HG03095 (cell line): ENCODE measurements around the gene NIFK.
"Not testable (repeated sequence)": the region's sequence is repeated elsewhere in the genome, so short reads cannot be mapped to it uniquely, and the experiment has no call there.

Experiments
- ATAC-seq: cut with Tn5 transposase; IDR thresholded peaks from one replicate; pipeline ENCODE4 v1.9.1; 2021; ENCODE audit warnings: moderate library complexity; ENCODE audit not compliant: unreplicated experiment

The NIFK gene

GRCh38 chr2:121696410-121696930, 40.2 kb downstream of the NIFK start:
- ATAC-seq, result no peak

DNA sequence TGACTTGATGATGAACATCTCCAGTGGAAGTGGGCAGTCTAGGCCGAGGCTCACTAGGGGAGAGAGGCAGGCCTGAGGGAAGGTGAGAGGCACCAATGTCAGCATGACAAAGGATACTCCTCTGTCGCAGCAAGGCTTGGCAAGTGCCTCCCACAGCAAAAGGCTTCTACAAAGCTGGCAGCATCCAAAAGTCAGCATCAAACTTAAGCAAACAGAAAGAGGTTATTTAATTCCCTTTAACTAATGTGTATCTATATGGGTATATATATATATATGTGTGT, 41.6 kb downstream of the NIFK start:
- no peak for ATAC-seq

GRCh38 chr2:121694398-121695170, 42.1 kb downstream of the NIFK start:
- no peak for ATAC-seq

GRCh38 chr2:121690572-121690971, 46.1 kb downstream of the NIFK start:
- ATAC-seq, result not testable (repeated sequence)

DNA sequence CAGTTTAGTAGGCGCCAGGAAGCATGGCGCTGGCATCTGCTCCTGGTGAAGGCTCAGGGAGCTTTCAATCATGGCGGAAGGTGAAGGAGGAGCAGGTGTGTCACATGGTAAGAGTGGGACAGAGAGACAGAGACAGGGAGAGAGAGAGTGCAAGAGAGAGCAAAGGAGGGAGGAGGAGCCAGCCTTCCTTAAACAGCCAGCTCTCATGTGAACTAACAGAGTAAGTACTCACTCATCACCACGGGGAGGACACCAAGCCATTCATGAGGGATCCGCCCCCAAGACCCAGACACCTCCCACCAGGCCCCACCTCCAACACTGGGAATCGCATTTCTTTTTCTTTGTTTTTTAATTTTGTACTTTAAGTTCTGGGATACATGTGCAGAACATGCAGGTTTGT, 46.6 kb downstream of the NIFK start:
- ATAC-seq, result no peak

GRCh38 chr2:121689356-121689755, 47.3 kb downstream of the NIFK start:
- ATAC-seq, result no peak

GRCh38 chr2:121688820-121689219, 47.9 kb downstream of the NIFK start:
- no peak for ATAC-seq

GRCh38 chr2:121686902-121687301, 49.8 kb downstream of the NIFK start:
- ATAC-seq, result no peak

- ATAC-seq, result no peak
Observed at GRCh38 chr2:121686218-121686617, 50.5 kb downstream of the NIFK start.

GRCh38 chr2:121682396-121683298, 54.0 kb downstream of the NIFK start:
- no peak for ATAC-seq

GRCh38 chr2:121677855-121678254, 58.8 kb downstream of the NIFK start:
- no peak for ATAC-seq
